ENCODE data around the gene EPC1.
"Not testable (repeated sequence)": the region's sequence is repeated elsewhere in the genome, so short reads cannot be mapped to it uniquely, and the experiment has no call there.

EPC1 gene

GRCh38 chr10:32346551-32347362 lies at the start of gene EPC1:
EPC1 (minus strand) TSS chr10:32347158; CDS start chr10:32346915, 243 bp downstream.
- DNase-seq (ENCODE audit: low spot score), result peak; percentile 97

DNA sequence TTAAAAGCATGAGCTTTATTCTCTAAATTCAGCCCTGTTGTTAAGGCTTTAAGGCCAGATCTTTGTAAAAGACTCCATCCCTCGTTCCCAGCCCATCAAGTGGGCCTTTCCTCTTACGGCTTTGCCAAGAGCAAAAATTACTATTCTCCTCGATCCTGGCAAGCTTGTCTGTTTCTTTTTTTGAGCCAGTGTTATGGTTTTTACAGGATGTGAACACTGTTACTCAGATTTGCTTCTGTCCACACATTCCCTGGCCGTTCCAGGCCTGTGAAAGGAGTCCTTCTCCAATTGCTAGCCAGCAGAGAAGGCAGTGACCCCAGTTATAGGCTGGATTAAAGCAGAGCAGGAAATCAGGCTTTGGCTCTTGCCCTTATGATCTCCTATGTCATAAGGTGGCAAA lies 47.0 kb upstream of the EPC1 start:
- no peak for DNase-seq (ENCODE audit: low spot score)

- not testable (repeated sequence) for DNase-seq (ENCODE audit: low spot score)
These were observed 45.3 kb upstream of the EPC1 start for GRCh38 chr10:32392284-32392683.

GRCh38 chr10:32390193-32390592 lies 43.2 kb upstream of the EPC1 start:
- no peak for DNase-seq (ENCODE audit: low spot score)

DNA sequence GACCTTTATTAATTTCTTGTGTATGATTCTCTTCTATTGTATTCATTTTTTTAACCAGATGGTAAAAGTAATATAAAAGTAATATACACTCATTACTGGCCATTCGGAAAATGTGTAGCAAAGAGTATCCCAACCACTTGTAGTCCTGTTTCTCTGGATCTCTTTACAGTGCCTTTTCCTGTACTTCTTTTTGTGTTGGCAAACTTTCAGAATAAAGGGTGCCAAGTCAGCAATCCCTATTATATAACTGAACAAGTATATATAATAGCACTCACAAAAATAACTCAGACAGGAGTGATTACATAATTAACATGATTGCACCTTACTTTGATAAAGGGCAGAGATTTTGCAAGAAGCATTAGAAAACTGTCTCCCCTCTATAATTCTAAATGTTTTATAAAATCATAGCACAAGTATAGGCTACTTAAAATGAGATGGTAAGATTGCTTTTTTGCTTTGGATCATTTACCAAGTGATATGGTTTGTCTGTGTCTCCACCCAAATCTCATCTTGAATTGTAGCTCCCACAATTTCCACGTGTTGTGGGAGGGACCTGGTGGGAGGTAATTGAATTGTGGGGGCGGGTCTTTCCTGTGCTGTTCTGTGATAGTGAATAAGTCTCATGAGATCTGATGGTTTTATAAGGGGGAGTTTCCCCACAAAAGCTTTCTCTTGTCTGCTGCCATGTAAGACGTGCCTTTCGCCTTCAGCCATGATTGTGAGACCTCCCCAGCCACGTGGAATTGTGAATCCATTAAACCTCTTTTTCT lies 41.5 kb upstream of the EPC1 start:
- no peak for DNase-seq (ENCODE audit: low spot score)

- no peak for DNase-seq (ENCODE audit: low spot score)
These were observed 39.8 kb upstream of the EPC1 start for GRCh38 chr10:32386623-32387260.

GRCh38 chr10:32384171-32384570 lies 37.2 kb upstream of the EPC1 start:
- DNase-seq (ENCODE audit: low spot score), result no peak

- no peak for DNase-seq (ENCODE audit: low spot score)
These were observed 34.2 kb upstream of the EPC1 start for GRCh38 chr10:32381165-32381564.

DNA sequence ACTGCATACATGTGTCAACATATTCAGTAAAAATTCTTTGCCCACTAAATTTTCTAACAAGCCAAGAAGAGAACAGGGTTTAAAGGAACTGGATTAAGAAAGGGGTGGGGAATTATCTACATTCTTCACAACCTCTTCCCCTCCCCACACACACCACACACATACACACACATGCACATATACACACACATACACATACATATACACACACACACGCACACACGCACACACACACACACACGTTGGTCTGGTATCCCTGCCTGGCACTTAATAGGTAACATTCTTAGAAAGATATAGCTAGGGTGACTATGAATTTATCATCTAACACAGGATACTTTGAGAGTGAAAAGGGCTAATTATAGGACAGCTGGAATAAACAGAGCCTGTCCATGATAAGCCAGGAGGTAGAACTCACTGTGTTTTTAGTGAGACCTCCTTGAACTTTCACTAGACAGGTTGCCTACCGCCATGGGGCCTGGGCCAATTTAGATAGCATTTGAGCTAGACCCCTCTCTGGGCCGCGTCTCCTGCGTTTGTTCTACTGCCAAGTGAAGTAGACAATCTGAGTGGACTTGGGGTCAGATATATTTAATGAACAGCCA lies 33.1 kb upstream of the EPC1 start:
- no peak for DNase-seq (ENCODE audit: low spot score)

DNA sequence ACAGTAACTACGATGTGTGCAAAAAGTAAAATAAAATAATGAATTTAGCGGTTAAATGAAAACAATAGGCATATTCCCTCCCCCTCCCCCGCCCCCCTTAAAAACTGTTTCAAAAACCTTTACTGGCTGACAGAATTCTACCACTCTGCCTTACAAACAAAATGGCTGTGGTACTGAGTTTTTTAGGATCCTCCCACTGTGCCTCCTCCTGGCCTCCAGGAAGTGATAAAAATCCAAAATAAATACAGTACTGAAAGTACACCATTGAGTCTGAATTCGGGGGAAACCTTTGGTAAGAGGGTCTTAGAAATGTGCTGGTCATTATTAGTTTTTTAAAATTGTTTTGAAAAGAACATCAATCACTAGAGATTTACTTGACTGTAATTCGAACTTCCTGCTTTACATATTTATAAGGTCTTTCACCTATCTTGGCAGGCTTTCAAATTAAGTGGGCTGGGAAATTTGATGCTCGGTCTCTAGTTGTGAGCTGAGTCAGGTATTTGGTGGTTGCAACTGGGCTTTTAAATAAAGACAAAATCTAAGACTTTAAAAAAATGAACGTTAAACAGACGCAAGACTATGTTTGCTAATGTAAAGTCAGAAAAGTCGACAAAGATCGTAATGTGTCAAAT lies 32.5 kb upstream of the EPC1 start:
- DNase-seq (ENCODE audit: low spot score), result no peak

GRCh38 chr10:32378363-32379317 lies 31.7 kb upstream of the EPC1 start:
- DNase-seq (ENCODE audit: low spot score), result peak; percentile 68

GRCh38 chr10:32377458-32378259 lies 30.7 kb upstream of the EPC1 start:
- peak; percentile 20 for DNase-seq (ENCODE audit: low spot score)

DNA sequence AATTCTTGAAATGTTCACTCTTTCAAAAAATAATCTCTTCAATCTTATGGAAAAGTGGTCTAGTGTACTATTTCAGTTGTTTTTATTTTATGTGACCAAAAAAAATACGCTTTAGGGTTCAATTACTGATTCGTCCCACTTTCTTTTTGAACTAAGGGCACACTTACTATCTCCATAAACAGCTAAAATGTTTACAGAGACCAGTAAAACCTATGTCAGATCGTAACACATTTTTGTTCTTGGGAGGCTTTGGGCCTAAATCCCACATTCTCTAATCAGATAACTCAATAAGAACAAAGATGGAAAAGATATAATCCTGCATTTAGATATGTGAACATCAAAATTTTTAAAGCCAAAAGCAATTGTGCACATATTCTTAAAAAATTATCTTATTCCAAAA lies 29.8 kb upstream of the EPC1 start:
- no peak for DNase-seq (ENCODE audit: low spot score)

DNA sequence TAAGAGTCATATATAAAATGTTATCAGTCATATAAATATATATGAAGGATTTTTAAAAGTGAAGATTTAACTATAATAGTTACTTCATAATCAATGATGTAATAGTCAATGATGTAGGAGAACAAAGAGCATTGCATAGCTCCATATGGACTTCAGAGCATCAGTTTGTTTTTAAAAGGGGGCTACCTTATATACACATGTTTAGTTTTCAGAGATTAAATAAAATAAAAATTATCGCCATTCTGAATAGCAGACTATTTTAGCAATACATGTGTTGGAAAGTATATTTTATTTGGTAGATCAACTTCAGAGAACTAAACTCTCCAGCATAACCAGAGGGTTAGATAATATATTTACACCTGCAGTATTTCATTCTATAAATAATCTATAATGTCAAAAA lies 29.1 kb upstream of the EPC1 start:
- no peak for DNase-seq (ENCODE audit: low spot score)

DNA sequence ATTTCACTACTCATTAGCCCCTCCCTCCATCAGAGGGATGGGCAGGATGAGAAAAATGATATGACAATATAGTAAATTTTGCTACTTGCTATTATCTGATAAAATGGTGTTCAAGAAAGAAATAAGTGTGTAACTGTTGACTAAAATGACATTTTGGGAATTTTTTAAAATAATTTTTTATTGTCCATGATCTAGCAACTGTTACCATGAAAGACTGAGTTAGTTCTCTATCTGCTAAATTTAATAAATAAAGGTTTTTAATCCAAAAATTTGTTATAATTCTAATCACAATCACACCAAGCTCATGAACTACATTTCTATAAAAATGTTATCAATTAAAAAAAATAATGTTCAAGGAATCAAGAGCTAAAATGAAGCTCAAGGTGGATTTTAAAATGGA lies 28.7 kb upstream of the EPC1 start:
- DNase-seq (ENCODE audit: low spot score), result no peak

- no peak for DNase-seq (ENCODE audit: low spot score)
These were observed 27.6 kb upstream of the EPC1 start for GRCh38 chr10:32374605-32375004.

DNA sequence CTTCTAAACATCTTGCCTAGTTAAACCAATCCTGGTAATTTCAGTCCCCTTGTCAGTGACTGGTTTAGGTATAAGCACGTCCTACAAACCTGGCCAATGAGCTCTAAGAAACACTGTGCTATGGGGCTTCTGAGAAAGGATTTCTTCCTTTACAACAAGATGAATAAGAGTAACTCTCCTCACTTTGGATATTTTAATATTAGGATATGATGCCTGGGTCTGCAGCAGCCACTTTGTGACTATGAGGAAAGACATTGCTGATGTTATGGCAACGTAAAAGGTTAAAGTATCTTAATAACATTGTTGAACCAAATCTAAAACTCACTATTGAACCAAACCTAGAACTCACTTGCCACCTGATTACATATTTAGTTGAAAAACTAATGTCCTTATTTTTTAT lies 26.5 kb upstream of the EPC1 start:
- DNase-seq (ENCODE audit: low spot score), result no peak

GRCh38 chr10:32373031-32373430 lies 26.1 kb upstream of the EPC1 start:
- DNase-seq (ENCODE audit: low spot score), result no peak

DNA sequence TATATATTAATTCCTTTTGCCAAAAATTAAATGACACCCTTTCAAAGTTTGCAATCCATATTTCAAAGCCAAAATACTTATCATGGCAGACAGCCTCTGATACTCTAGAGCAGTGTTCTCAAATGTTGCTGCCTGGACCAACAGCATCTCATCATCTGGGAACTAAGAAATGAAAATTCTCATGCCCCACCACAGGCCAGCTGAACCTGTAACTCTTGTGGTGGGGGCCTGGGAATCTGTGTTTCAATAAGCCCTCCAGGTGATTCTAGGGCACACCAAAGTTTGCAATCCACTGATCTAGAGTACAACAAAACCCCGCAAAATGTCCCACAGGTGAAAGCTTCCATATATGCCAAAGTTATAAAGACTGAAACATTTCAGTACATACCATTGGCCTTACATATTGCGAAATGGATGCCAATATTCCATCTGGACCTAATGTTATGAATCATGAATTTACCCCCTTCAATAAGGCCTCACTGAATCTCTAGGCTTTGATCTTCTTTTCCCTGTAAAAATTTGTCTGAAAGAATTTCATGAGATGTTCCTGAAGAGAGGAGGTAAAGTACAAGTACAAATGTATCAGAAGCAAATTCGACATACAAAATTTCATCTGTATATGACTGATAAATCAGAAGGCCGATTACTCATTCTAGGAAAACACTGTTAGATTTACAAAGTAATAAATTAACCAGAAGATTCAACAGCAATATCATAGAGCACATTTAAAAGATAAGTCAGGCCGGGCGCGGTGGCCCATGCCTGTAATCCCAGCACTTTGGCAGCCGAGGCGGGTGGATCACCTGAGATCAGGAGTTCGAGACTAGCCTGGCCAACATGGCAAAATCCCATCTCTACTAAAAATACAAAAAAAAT lies 25.3 kb upstream of the EPC1 start:
- DNase-seq (ENCODE audit: low spot score), result no peak
